ENCODE results near the gene DZIP3. TPM values are rescaled to one million over a fixed set of nuclear protein-coding genes. Genes with fewer than 3 reads are reported as not detected.

The DZIP3 gene
- total and polyA plus RNA-seq, 2 of the 13 experiments (the other 11 are each of a cell fraction or from before 2014, with no cell fraction given), result 11.3 to 17.3 TPM

- TF ChIP-seq ATF2 (CRISPR knock-in tag; IDR thresholded peaks at IDR 0.05), result no peak
- no peak for TF ChIP-seq KAT8 (CRISPR knock-in tag; IDR thresholded peaks at IDR 0.05)
- no peak for TF ChIP-seq ZNF382 (CRISPR knock-in tag; IDR thresholded peaks at IDR 0.05; ENCODE audit: borderline replicate concordance)
- no peak for TF ChIP-seq TBX3 (IDR thresholded peaks at IDR 0.05; ENCODE audit: borderline replicate concordance)
Observed at GRCh38 chr3:108742929-108743328, 153.4 kb downstream of the DZIP3 start (continued).

Small RNAs within 50 kb of the gene (small RNA-seq; reads per million reads assigned to genes)
- gene AC092185.1 (ENCODE audit: insufficient read depth in 2 of 3, insufficient read length in 3 of 3, low read depth in 2 of 3, low replicate concordance in 1 of 3) (0 reads per million in 3 experiments), gene RF00156 (ENCODE audit: insufficient read depth in 2 of 3, insufficient read length in 3 of 3, low read depth in 2 of 3, low replicate concordance in 1 of 3) (0 reads per million in 3 experiments)

Other genes starting within 250 kb of the DZIP3 start
- 0.09 TPM in 1 of 2 replicates, not detected in the other for gene MYH15, start 79.1 kb upstream of the DZIP3 start, total RNA-seq (2016; rRNA removed; fragmentation: Illumina TruSeq; extraction: Trizol)
- gene MYH15, start 79.1 kb upstream of the DZIP3 start, polyA plus RNA-seq (2011; rRNA removed), result 0.01 and 0.03 TPM in 2 replicates
- 36.9 and 54.1 TPM in 2 replicates for gene CIP2A, start 284 bp upstream of the DZIP3 start, total RNA-seq (2016; rRNA removed; fragmentation: Illumina TruSeq; extraction: Trizol)
- gene CIP2A, start 284 bp upstream of the DZIP3 start, polyA plus RNA-seq (2011; rRNA removed), result 4.7 and 7.8 TPM in 2 replicates
- gene RETNLB, start 167.7 kb downstream of the DZIP3 start, total RNA-seq (2016; rRNA removed; fragmentation: Illumina TruSeq; extraction: Trizol), result not detected in 2 replicates
- not detected in 2 replicates for gene RETNLB, start 167.7 kb downstream of the DZIP3 start, polyA plus RNA-seq (2011; rRNA removed)
- gene TRAT1, start 233.1 kb downstream of the DZIP3 start, total RNA-seq (2016; rRNA removed; fragmentation: Illumina TruSeq; extraction: Trizol), result not detected in 2 replicates
- gene TRAT1, start 233.1 kb downstream of the DZIP3 start, polyA plus RNA-seq (2011; rRNA removed), result not detected in 2 replicates